Retina (tissue), 1 donor: ENCODE data around the gene RNF144A.

Experiments
- DNase-seq: peaks from one replicate; pipeline ENCODE4 v3.0.0-alpha.2; 2016

RNF144A gene

GRCh38 chr2:7048762-7049294 is 131.6 kb downstream of the RNF144A start:
- DNase-seq, result no peak

DNA sequence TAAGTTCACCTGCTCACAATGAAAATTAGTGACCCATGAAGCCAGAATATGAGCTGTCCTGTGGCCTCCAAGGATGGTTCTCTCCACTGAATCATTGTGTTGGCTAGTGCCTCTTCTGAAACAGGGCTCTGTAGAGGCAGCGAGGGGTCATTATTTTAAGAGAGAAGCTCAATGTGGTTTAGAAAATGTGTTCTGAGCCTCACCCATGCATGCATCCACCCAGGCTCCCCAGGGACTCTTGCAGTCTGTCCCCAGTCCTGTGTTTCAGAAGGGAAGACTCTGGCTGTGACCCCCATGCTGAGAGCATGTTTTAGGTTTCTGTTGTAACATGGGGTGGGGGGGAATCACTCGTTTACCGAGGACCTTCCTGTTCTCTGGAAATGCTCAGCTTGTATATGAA is 135.2 kb downstream of the RNF144A start:
- no peak for DNase-seq

GRCh38 chr2:7053650-7054265 is 136.5 kb downstream of the RNF144A start:
- peak; percentile 53 for DNase-seq

DNA sequence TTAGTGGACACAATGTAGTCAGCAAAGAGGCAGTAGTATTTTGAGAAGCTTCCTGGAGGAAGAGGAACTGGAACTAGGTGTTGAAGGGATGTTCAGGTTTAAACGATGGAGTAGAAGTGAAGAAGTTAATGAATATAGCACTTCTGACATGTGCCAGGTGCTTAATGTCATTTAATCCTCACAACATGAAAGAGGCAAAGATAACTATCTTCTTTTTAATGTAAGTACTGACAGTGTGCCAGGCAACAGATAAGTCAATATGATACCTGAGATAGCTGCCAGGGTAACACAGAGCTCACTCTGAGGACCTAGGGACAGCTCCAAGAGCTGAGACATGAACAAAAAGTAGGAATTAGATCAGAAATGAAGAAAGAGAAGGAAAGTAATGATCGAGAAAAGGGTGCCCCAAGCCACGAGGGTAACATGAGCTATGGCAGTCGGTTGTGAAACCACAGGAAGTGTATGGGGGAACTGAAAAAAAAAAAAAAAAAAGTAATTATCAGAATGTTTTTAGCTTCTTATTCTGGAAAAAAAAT is 140.7 kb downstream of the RNF144A start:
- no peak for DNase-seq

DNA sequence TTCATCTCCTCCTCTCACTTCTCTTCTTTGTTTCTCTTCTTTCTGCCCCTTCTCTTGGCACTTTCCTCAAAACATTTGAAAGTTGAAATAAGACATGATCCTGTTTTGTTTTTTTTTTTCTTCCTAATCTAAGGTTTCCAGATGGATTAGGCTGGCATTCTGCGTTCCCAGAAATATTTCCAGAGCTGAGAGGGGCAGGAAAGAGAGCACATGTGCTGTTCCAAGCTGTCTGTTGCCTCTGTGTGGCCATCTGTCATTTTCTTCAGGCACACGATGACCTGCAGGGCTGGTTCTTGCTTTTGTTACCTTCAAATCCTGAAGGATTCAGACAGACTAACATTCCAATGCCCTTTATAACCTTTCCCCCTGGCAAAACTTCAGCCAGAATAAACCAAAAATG is 142.9 kb downstream of the RNF144A start:
- DNase-seq, result no peak

- DNase-seq, result no peak
Measured at GRCh38 chr2:7060631-7061449, 143.6 kb downstream of the RNF144A start.

DNA sequence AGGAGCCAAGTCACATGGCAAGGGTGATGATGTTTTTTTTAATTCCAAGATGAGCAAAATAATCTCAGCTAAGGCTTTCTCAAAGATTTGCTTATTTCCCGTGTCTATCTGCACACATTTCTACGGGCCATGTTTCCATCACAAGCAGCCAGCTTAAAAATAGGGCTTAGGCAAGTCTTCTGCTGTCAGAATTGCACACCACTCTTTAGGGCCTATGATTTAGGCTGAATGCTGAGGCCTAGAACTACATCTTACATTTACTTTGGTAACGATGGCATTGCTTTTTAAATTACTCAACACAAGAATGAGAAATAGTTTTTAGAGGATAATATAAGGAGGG is 144.2 kb downstream of the RNF144A start:
- DNase-seq, result no peak

DNA sequence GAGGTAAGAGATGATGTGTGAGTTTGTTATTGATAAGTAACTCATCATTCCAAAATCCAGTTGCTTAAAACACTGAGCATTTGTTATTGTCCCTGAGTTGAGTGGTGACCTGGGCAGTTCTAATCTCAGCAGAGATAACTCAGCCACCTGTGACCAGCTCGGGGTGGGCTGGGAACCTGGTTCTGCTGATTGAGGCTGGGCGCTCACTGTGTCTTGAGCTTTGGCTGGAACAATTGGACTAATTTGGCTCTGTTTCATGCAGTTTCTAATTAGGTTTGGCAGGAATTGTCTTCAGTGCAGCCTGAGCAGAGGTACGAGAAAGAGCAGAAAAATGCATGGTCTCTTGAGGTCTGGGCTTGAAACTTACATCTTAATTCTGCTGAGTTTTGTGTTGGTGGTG is 144.7 kb downstream of the RNF144A start:
- DNase-seq, result no peak

- DNase-seq, result no peak
Measured at GRCh38 chr2:7063789-7064188, 146.6 kb downstream of the RNF144A start.

GRCh38 chr2:7068457-7068856 is 151.2 kb downstream of the RNF144A start:
- no peak for DNase-seq

DNA sequence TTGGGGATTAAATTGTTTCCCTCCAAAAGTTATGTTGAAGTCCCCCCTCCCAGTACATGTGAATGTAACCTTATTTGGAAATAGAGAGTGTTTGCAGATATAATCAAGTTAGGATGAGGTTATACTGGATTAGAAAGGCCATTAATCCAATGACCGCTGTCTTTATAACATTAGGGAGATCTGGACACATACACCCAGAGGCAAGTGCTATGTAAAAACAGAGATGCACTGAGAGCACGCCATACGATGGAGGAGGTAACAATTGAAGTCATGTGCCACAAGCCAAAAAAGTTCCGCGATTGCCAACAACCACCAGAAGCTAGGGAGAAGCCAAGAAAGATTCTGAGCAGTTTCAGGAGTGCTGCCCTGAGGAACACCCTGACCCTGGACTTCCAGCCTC is 153.3 kb downstream of the RNF144A start:
- DNase-seq, result no peak

DNA sequence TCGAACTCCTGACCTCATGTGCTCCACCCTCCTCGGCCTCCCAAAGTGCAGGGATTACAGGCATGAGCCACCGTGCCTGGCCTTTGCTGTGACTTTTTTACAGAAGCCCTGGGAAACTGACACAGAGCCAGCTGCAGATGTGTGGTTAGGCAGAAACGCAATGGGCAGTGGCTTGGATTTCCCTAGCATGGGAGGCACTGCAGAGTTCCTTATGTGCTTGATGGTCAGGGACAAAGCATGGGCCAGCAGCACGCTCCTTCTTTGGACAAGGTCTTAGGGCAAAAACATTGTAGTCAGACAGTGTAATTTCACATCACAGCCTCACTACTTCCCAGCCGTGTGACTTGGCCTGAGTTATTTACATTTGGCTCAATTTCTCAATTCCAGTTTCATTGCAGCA is 153.9 kb downstream of the RNF144A start:
- DNase-seq, result no peak

- no peak for DNase-seq
Measured at GRCh38 chr2:7071916-7072556, 154.8 kb downstream of the RNF144A start.

GRCh38 chr2:7073901-7074300 is 156.7 kb downstream of the RNF144A start:
- DNase-seq, result no peak

DNA sequence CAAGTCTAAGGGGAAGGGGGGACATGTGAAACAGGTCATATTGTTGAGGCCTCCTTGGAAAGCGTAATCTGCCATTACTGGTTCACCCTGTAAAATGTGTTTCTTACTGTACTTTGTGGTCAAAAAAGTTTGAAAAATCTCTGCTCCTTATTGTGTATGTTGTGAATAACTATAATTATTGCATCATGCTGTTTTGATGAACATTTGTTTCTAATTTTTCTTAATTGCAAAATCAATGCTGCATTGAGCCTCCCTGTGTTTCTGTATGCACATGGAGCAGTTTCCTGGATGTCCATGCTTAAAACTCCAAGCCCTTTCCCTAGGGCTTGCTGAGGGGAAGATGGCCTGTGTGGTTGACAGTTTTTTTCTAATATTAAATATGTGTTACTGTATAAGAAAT is 158.6 kb downstream of the RNF144A start:
- no peak for DNase-seq

DNA sequence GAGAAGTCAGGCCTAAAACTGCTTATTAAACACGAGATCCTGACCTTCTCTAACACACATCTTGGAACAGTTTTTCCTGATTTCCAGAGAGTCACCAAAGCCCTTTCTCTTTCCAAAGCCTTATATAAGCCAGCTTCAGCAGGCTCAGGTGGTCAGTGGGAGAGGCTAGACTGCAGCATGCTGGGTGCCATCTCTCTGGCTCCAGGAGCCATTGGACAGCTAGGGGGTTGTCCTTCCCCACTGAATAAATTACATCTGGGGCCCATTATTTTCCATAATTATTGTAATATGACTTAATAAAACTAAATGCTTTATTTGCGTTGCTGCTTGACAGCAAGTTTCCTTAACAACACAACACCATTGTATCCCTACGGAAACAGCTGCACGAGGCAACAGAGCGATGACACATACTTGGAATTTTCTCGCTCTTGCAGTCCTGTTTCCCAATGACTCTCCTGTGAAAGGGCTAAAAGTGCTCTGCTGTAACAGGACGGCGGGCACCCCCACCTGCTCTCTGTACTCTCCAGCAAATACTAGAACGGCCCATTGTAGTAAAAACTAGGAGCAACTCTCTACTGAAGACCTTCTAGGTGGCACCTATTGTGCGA is 160.6 kb downstream of the RNF144A start:
- no peak for DNase-seq

DNA sequence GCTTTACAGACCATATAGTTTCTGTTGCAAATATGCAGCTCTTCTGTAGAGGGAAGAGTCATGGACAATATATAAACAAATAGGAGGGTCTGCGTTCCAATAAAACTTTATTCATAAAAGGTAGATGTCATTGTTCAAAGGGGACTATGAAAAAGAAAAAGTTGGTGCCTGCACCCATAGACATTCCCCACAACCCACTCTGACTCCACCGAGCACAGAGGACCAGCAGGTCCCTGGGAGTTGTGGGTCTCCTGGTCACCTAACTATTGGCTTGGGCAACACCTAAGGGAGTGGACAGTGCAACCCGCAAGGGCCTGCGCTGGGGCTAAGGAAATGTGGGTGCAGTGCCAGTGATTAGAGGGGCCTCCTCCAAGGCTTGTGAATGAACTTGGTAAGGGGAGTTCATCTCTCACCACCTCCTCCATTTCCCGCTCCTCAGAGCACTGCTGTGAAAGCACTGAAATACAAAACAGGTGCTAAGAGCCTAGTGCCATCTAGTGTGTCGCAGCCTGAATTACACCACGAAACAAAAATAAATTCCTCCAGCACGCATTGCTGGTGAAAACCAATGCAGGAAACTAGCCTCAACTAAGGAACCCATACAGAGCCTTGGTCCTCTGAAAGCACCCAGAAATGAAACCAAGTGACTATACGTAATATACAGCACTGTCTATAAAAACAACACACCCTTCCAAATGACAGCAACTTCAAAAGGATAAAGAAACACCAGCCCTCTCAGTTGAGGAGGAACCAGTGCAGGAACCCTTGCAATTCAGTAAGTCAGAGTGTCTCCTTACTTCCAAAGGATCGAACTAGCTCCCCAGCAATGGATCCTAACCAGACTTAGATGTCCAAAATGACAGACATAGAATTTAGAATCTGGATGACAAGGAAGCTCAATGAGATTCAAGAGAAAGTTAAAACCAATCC is 166.6 kb downstream of the RNF144A start:
- no peak for DNase-seq

- no peak for DNase-seq
Measured at GRCh38 chr2:7084601-7085000, 167.4 kb downstream of the RNF144A start.

GRCh38 chr2:7089284-7089683 is 172.1 kb downstream of the RNF144A start:
- no peak for DNase-seq

DNA sequence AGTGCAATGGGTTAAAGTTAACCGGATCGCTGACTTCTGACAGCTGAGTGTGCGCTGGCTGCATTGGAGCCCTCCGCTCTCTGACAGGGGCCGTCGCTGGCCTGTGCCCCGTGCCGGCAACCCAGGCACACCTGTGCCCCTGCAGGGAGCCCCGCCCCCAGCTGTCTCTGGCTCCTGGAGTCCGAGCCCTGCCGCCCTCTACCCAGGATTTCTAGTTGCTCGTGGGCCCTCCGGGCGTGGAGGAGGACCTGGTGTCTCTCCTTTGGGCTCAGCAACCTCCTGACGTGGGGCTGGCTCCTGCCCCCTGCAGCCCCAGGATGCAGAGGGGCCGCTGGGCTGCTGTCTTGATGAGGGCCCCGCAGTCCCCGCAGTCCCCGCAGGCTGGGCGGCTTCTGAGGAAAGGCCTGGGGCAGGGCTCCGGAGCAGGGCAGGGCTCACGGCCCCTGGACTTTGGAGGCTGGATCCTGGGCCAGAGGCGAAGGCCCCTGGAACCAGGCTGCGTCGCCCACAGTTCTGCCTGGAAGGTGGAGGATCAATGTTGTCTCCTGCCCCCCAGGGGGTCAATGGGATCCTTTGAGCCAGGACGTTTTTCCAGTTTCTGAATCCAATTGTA is 172.8 kb downstream of the RNF144A start:
- no peak for DNase-seq

GRCh38 chr2:7093376-7093775 is 176.2 kb downstream of the RNF144A start:
- no peak for DNase-seq
